Karpas-422 (cell line): ENCODE measurements around the gene SLC26A8. TPM values are rescaled to one million over a fixed set of nuclear protein-coding genes. Genes with fewer than 3 reads are reported as not detected.

Experiments
- DNase-seq: peaks from one replicate; pipeline ENCODE4 v3.0.0-alpha.2; 2015
- H2AFZ ChIP-seq: fragments of 200-600 bp; sonication (generic); 2 replicates; pipeline ENCODE4 v1.6.1; 2014; ENCODE audit warnings: antibody characterized with exemption, low read length, mixed read lengths
- H3K27ac ChIP-seq: fragments of 200-600 bp; sonication (generic); 2 replicates; pipeline ENCODE4 v1.5.1; 2014; ENCODE audit warnings: mild to moderate bottlenecking, low read length, moderate library complexity
- H3K27me3 ChIP-seq: fragments of 200-600 bp; sonication (generic); 2 replicates; pipeline ENCODE4 v1.6.1; 2014; ENCODE audit warnings: low read length, mixed read lengths
- H3K36me3 ChIP-seq: fragments of 200-600 bp; sonication (generic); 2 replicates; pipeline ENCODE4 v1.6.1; 2014; ENCODE audit warnings: low read length, mixed read lengths; ENCODE audit not compliant: insufficient read depth
- H3K4me1 ChIP-seq: fragments of 200-600 bp; sonication (generic); 2 replicates; pipeline ENCODE4 v1.6.1; 2014; ENCODE audit warnings: mild to moderate bottlenecking, low read length, mixed read lengths
- H3K4me2 ChIP-seq: fragments of 200-600 bp; sonication (generic); 2 replicates; pipeline ENCODE4 v1.6.1; 2014; ENCODE audit warnings: low read length, low read depth, mild to moderate bottlenecking; ENCODE audit not compliant: poor library complexity, severe bottlenecking
- H3K4me3 ChIP-seq: fragments of 200-600 bp; sonication (generic); 2 replicates; pipeline ENCODE4 v1.5.1; 2014; ENCODE audit warnings: mild to moderate bottlenecking, antibody characterized with exemption, low read length, mixed read lengths
- H3K79me2 ChIP-seq: fragments of 200-600 bp; sonication (generic); 2 replicates; pipeline ENCODE4 v1.6.1; 2014; ENCODE audit warnings: mild to moderate bottlenecking, low read length, mixed read lengths
- H3K9ac ChIP-seq: fragments of 200-600 bp; sonication (generic); 2 replicates; pipeline ENCODE4 v1.6.0; 2014; ENCODE audit warnings: low read length
- H3K9me2 ChIP-seq: fragments of 200-600 bp; sonication (generic), shearing (Covaris generic); replicated peaks from 2 replicates; pipeline ENCODE4 v1.6.0; 2014; ENCODE audit warnings: mild to moderate bottlenecking, low read length, moderate library complexity; ENCODE audit not compliant: insufficient read depth
- H3K9me3 ChIP-seq: fragments of 300-700, 200-600 bp; sonication (generic); 2 replicates; pipeline ENCODE4 v1.6.1; 2014; ENCODE audit warnings: low read length, mixed read lengths
- H4K20me1 ChIP-seq: fragments of 200-600 bp; sonication (generic); 2 replicates; pipeline ENCODE4 v1.6.1; 2014; ENCODE audit warnings: mild to moderate bottlenecking, antibody characterized with exemption, low read length, low read depth; ENCODE audit not compliant: insufficient read depth
- total RNA-seq: library from RNA; depleted of rRNA; stranded (reverse); fragments of >200 nt; shearing (Covaris generic); gene quantifications from 2 replicates; pipeline ENCODE4 v1.2.3, GENCODE V29; 2014; ENCODE audit warnings: low replicate concordance

The SLC26A8 gene
- total RNA-seq, 1 experiment from 2014 or later = not detected

GRCh38 chr6:35968821-35969220 is 55.6 kb downstream of the SLC26A8 start:
- H3K27me3 ChIP-seq = no peaks in the 10 kb centered on the region
- no peaks in the 10 kb centered on the region for H3K79me2 ChIP-seq
- H3K4me1 ChIP-seq = no peaks in the 10 kb centered on the region
- no peaks in the 10 kb centered on the region for H3K36me3 ChIP-seq
- DNase-seq = no peak
- no peak overlapping the region for H3K4me2 ChIP-seq
- H3K27ac ChIP-seq = no peak overlapping the region
- no peak overlapping the region for H3K4me3 ChIP-seq
- no peak overlapping the region for H2AFZ ChIP-seq
- no peaks in the 10 kb centered on the region for H3K9me3 ChIP-seq
- H3K9ac ChIP-seq = no peak overlapping the region
- no peaks in the 10 kb centered on the region for H3K9me2 ChIP-seq
- no peaks in the 10 kb centered on the region for H4K20me1 ChIP-seq

GRCh38 chr6:35967076-35967774 is 57.2 kb downstream of the SLC26A8 start:
- no peak overlapping the region for H3K9ac ChIP-seq
- H3K9me3 ChIP-seq = no peaks in the 10 kb centered on the region
- H3K4me1 ChIP-seq = no peaks in the 10 kb centered on the region
- DNase-seq = no peak
- H3K27me3 ChIP-seq = no peaks in the 10 kb centered on the region
- H2AFZ ChIP-seq = no peak overlapping the region
- H4K20me1 ChIP-seq = no peaks in the 10 kb centered on the region
- H3K36me3 ChIP-seq = no peaks in the 10 kb centered on the region
- no peak overlapping the region for H3K4me3 ChIP-seq
- no peaks in the 10 kb centered on the region for H3K9me2 ChIP-seq
- H3K79me2 ChIP-seq = no peaks in the 10 kb centered on the region
- no peak overlapping the region for H3K4me2 ChIP-seq
- no peak overlapping the region for H3K27ac ChIP-seq

GRCh38 chr6:35962779-35963560 is 61.5 kb downstream of the SLC26A8 start:
- DNase-seq = no peak

GRCh38 chr6:35960187-35960586 is 64.3 kb downstream of the SLC26A8 start:
- no peak overlapping the region for H3K4me2 ChIP-seq
- H3K27me3 ChIP-seq = no peaks in the 10 kb centered on the region
- no peaks in the 10 kb centered on the region for H3K9me2 ChIP-seq
- H2AFZ ChIP-seq = no peak overlapping the region
- no peaks in the 10 kb centered on the region for H3K36me3 ChIP-seq
- no peaks in the 10 kb centered on the region for H3K79me2 ChIP-seq
- H3K4me1 ChIP-seq = no peaks in the 10 kb centered on the region
- no peak for DNase-seq
- H4K20me1 ChIP-seq = no peaks in the 10 kb centered on the region
- no peak overlapping the region for H3K27ac ChIP-seq
- H3K4me3 ChIP-seq = no peak overlapping the region
- H3K9me3 ChIP-seq = no peaks in the 10 kb centered on the region
- H3K9ac ChIP-seq = no peak overlapping the region

More at GRCh38 chr6:35962779-35963560, 61.5 kb downstream of the SLC26A8 start:
- no peak overlapping the region for H3K4me2 ChIP-seq
- H3K79me2 ChIP-seq = no peaks in the 10 kb centered on the region
- H4K20me1 ChIP-seq = no peaks in the 10 kb centered on the region
- H3K9ac ChIP-seq = no peak overlapping the region
- H3K4me3 ChIP-seq = no peak overlapping the region
- H3K9me3 ChIP-seq = no peaks in the 10 kb centered on the region
- no peaks in the 10 kb centered on the region for H3K9me2 ChIP-seq
- H2AFZ ChIP-seq = no peak overlapping the region
- no peaks in the 10 kb centered on the region for H3K27me3 ChIP-seq
- no peak overlapping the region for H3K27ac ChIP-seq
- no peaks in the 10 kb centered on the region for H3K4me1 ChIP-seq
- no peaks in the 10 kb centered on the region for H3K36me3 ChIP-seq

GRCh38 chr6:35955970-35956369 is 68.5 kb downstream of the SLC26A8 start:
- Histone ChIP-seq H3K79me2 (no peaks in the 10 kb centered on the region), H3K9me3 (no peaks in the 10 kb centered on the region), H3K27me3 (no peaks in the 10 kb centered on the region), H3K9ac (no peak overlapping the region), H3K36me3 (no peaks in the 10 kb centered on the region), H4K20me1 (no peaks in the 10 kb centered on the region), H3K27ac (no peak overlapping the region), H2AFZ (no peak overlapping the region), H3K4me3 (no peak overlapping the region), H3K4me2 (no peak overlapping the region), H3K4me1 (no peaks in the 10 kb centered on the region), H3K9me2 (no peaks in the 10 kb centered on the region)
- peak; percentile 45 for DNase-seq

GRCh38 chr6:35955521-35955920 is 68.9 kb downstream of the SLC26A8 start:
- no peak overlapping the region for H2AFZ ChIP-seq
- H3K9me2 ChIP-seq = no peaks in the 10 kb centered on the region
- H3K4me2 ChIP-seq = no peak overlapping the region
- H3K9ac ChIP-seq = no peak overlapping the region
- no peaks in the 10 kb centered on the region for H3K79me2 ChIP-seq
- no peak overlapping the region for H3K4me3 ChIP-seq
- H3K36me3 ChIP-seq = no peaks in the 10 kb centered on the region
- H4K20me1 ChIP-seq = no peaks in the 10 kb centered on the region
- DNase-seq = no peak
- H3K27ac ChIP-seq = no peak overlapping the region
- no peaks in the 10 kb centered on the region for H3K27me3 ChIP-seq
- no peaks in the 10 kb centered on the region for H3K4me1 ChIP-seq
- no peaks in the 10 kb centered on the region for H3K9me3 ChIP-seq

GRCh38 chr6:35955071-35955470 is 69.4 kb downstream of the SLC26A8 start:
- H4K20me1 ChIP-seq = no peaks in the 10 kb centered on the region
- H2AFZ ChIP-seq = no peak overlapping the region
- H3K4me1 ChIP-seq = no peaks in the 10 kb centered on the region
- H3K79me2 ChIP-seq = no peaks in the 10 kb centered on the region
- no peak overlapping the region for H3K9ac ChIP-seq
- no peaks in the 10 kb centered on the region for H3K9me3 ChIP-seq
- no peaks in the 10 kb centered on the region for H3K27me3 ChIP-seq
- no peak overlapping the region for H3K4me3 ChIP-seq
- DNase-seq = no peak
- no peaks in the 10 kb centered on the region for H3K9me2 ChIP-seq
- H3K4me2 ChIP-seq = no peak overlapping the region
- H3K27ac ChIP-seq = no peak overlapping the region
- no peaks in the 10 kb centered on the region for H3K36me3 ChIP-seq

GRCh38 chr6:35954333-35954732 is 70.1 kb downstream of the SLC26A8 start:
- Histone ChIP-seq H3K4me1 (no peaks in the 10 kb centered on the region), H3K9me2 (no peaks in the 10 kb centered on the region), H4K20me1 (no peaks in the 10 kb centered on the region), H3K27ac (no peak overlapping the region), H3K27me3 (no peaks in the 10 kb centered on the region), H3K4me2 (no peak overlapping the region), H3K4me3 (no peak overlapping the region), H3K79me2 (no peaks in the 10 kb centered on the region), H3K36me3 (no peaks in the 10 kb centered on the region), H2AFZ (no peak overlapping the region), H3K9me3 (no peaks in the 10 kb centered on the region), H3K9ac (no peak overlapping the region)
- no peak for DNase-seq
